ENCODE results near the gene SEC14L1.
"Not testable (repeated sequence)": the region's sequence is repeated elsewhere in the genome, so short reads cannot be mapped to it uniquely, and the experiment has no call there.

Gene SEC14L1

GRCh38 chr17:77140878-77141767 is at the start of gene SEC14L1:
Gene SEC14L1, plus strand, starts transcription at chr17:77140969. Its CDS starts 2,628 bp downstream, at chr17:77143597.
- peak; percentile 33 for DNase-seq

GRCh38 chr17:77092025-77092424 is 48.7 kb upstream of the SEC14L1 start:
- no peak for DNase-seq

GRCh38 chr17:77095461-77095860 is 45.3 kb upstream of the SEC14L1 start:
- no peak for DNase-seq

- no peak for DNase-seq
These were observed 44.1 kb upstream of the SEC14L1 start for GRCh38 chr17:77096570-77097214.

GRCh38 chr17:77097631-77098180 is 43.1 kb upstream of the SEC14L1 start:
- no peak for DNase-seq

- DNase-seq = peak; percentile 58
These were observed 41.8 kb upstream of the SEC14L1 start for GRCh38 chr17:77098884-77099545.

- DNase-seq = peak; percentile 83
These were observed 40.8 kb upstream of the SEC14L1 start for GRCh38 chr17:77099997-77100396.

GRCh38 chr17:77101521-77102410 is 39.0 kb upstream of the SEC14L1 start:
- DNase-seq = no peak

GRCh38 chr17:77102411-77103134 is 38.2 kb upstream of the SEC14L1 start:
- not testable (repeated sequence) for DNase-seq

- no peak for DNase-seq
These were observed 35.1 kb upstream of the SEC14L1 start for GRCh38 chr17:77105706-77106105.

- no peak for DNase-seq
These were observed 33.9 kb upstream of the SEC14L1 start for GRCh38 chr17:77106874-77107358.

GRCh38 chr17:77107506-77108433 is 33.0 kb upstream of the SEC14L1 start:
- peak; percentile 77 for DNase-seq

- DNase-seq = no peak
These were observed 31.5 kb upstream of the SEC14L1 start for GRCh38 chr17:77109159-77109759.

- DNase-seq = no peak
These were observed 30.9 kb upstream of the SEC14L1 start for GRCh38 chr17:77109764-77110359.

GRCh38 chr17:77111165-77111933 is 29.4 kb upstream of the SEC14L1 start:
- not testable (repeated sequence) for DNase-seq

GRCh38 chr17:77111934-77112296 is 28.9 kb upstream of the SEC14L1 start:
- no peak for DNase-seq

GRCh38 chr17:77115510-77115909 is 25.3 kb upstream of the SEC14L1 start:
- no peak for DNase-seq

GRCh38 chr17:77115947-77116346 is 24.8 kb upstream of the SEC14L1 start:
- no peak for DNase-seq

All from CD4-positive, alpha-beta T cell treated with Interleukin-15 for 1 hour (primary cell).